NCI-H2227 treated with DMSO at 0.1 percent for 48 hours (cell line): ENCODE data around the gene RPH3AL.
"Not testable (repeated sequence)": the region's sequence is repeated elsewhere in the genome, so short reads cannot be mapped to it uniquely, and the experiment has no call there.

ENCODE experiments used
- DNase-seq: peaks from one replicate; lab custom pipeline; 2025; lab: John Stamatoyannopoulos, UW

The RPH3AL gene

DNA sequence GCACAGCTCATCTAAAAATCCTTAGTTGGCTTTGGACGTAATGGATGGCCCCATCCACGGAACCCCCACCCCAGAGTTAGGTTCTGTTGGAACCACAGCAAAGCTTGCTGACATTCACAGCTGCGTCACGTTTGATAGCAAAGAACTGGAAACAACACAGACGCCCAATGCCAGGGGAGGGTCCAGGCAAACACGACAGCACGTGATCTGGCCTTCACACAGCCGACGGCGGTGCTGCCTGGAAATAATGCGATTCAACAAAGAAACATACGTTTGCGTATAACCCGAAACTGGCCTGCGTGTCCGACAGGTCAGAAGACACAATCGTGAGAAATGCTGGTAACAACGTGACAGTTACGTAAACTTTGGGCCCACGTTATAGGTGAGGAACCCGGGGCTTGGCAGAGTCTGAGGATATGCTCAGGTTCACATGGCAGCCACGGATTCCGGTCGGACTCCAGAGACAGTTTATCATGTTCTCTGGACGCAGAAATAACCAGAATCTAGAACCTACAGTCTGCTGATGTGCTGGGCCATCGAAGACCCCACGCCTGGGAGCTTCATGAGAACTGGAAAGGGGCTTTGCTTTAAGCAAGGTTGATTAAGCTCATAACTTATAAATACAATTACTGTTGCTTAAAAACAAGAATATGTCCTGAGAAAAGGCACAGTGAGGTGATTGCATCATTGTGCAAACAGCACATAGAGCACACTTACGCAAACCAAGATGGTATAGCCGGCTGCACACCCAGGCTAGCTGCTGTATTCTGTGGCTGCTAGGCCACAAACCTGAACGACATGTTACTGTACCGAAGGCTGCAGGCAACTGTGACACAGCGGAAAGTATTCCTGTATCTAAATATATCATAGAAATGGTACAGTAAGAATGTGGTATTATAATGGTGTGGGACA, 70.4 kb downstream of the RPH3AL start:
- DNase-seq, result no peak

- no peak for DNase-seq
These were observed 71.1 kb downstream of the RPH3AL start for GRCh38 chr17:281365-281999.

DNA sequence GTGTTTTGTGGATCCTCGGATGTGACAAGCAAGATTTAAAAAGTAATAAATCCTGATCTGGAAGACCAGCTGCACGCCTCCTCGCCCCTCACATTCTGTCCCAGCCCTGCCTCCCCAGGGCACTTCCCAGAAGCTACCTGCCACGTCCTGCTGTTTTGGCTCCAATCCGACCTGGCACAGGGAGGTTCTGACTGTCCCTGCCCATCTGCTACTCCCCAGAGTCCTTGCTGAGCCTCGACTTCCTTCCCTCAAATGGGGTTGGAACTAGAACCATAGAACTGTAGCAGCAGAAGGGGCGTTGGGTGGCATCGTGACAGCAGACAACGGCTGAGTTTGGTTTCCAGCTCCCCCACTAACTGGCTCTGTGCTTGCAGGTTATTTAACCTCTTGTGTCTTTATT, 71.7 kb downstream of the RPH3AL start:
- DNase-seq, result no peak

GRCh38 chr17:280216-280615, 72.4 kb downstream of the RPH3AL start:
- no peak for DNase-seq

DNA sequence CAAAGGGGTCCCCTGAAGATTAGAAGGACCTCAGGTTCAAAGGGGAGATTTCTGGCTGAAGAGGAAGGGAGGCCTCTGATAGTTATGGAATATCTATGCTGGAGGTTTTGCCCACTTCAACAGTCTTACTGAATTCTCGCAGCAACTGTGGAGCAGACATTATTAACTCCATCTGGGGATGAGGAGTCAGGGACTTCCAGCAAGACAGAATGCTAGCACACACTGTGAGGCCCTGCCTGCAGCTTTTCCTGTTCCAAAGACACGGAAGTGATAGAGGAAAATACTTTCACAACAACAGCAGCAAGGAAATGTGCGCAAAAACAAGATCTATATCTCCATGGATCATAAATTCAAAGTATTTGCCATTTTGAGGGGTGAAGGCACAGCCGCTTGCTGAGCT, 72.8 kb downstream of the RPH3AL start:
- no peak for DNase-seq

DNA sequence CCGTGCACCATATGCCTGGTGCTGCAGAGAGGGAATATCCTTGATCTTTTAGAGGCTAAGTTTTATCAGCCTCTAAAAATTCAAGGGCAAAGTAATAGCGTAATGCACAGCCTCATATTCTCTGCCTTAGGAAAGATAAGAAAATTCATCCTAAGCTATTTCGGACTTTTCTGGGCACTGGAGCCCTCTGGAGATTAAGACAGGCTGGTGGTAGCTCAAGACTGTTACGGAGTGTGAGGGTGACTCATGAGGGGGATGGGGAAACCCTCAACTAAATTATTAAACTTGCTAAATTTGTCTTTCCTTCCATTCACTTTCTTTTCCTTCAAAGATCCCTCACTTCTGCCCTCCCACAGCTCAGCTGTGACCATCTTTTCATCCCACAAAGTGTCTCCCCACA, 73.3 kb downstream of the RPH3AL start:
- DNase-seq, result no peak

- DNase-seq, result no peak
These were observed 73.9 kb downstream of the RPH3AL start for GRCh38 chr17:278676-279059.

DNA sequence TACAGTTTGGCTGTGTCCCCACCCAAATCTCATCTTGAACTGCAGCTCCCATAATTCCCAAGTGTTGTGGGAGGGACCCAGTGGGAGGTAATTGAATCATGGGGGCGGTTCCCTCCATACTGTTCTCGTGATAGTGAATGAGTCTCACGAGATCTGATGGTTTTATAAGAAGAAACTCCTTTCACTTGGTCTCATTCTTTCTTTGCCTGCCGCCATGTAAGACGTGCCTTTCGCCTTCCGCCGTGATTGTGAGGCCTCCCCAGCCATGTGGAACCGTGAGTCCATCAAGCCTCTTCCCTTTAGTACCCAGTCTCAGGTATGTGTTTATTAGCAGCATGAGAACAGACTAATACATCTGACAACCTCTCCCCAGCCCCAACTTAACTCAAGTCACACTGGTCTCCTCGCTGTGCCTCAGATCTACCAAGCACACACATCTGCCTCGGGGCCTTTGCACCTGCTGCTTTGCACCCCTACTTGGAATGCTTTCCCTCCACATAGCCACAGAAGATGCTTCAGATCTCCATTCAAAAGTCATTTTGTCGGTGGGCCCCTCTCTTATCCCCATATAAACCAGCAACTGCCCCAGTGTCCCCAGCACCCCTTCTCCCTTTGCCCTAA, 74.4 kb downstream of the RPH3AL start:
- DNase-seq, result no peak

- no peak for DNase-seq
These were observed 77.7 kb downstream of the RPH3AL start for GRCh38 chr17:274902-275301.

- no peak for DNase-seq
These were observed 78.4 kb downstream of the RPH3AL start for GRCh38 chr17:273981-274832.

GRCh38 chr17:272856-273255, 79.8 kb downstream of the RPH3AL start:
- DNase-seq, result not testable (repeated sequence)

GRCh38 chr17:271928-272623, 80.5 kb downstream of the RPH3AL start:
- DNase-seq, result not testable (repeated sequence)

- DNase-seq, result no peak
These were observed 82.7 kb downstream of the RPH3AL start for GRCh38 chr17:269616-270514.

- peak; percentile 24 for DNase-seq
These were observed 85.6 kb downstream of the RPH3AL start for GRCh38 chr17:266701-267667.

DNA sequence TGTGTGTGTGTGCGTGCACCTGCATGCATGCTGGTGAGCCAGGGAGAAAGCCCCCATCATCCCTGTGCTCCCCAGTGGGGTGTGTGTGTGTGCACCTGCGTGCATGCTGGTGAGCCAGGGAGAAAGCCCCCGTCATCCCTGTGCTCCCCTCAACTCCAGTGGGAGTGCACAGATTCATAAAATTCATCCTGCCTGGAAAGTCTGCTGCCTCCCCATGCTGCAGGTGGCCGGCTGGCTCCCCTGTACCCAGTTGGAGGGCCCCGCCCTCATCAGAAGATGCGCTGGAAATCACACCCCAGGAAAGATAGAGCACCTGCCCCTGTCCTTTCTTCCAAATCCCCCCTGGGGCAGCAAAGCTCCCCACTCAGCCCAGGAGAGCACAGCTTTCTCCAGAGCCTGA, 86.4 kb downstream of the RPH3AL start:
- DNase-seq, result no peak

- DNase-seq, result no peak
These were observed 86.9 kb downstream of the RPH3AL start for GRCh38 chr17:265718-266117.

- DNase-seq, result no peak
These were observed 88.8 kb downstream of the RPH3AL start for GRCh38 chr17:263773-264172.

- DNase-seq, result no peak
These were observed 89.3 kb downstream of the RPH3AL start for GRCh38 chr17:263271-263670.

DNA sequence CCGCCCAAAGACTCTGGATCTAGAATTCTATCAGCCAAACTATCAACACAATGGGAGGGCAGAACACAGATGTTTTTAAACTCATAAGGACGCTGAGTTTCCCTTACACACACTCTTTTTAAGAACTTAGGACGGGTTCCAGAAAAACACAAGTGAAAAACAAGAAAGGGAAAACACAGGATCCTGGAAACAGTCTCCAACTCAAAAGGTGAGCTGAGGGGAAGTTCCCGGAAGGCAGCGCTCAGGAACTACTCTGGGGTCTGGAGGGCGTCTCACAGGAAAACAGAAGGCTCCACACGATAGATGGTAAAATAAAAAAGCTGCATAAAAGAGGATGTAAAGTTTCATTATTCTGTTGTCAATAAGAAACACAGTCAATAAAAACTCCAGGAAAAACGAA, 91.0 kb downstream of the RPH3AL start:
- no peak for DNase-seq
